Astrocyte of the cerebellum (primary cell): ENCODE results near the gene COL4A1.

ENCODE experiments used
- DNase-seq: peaks from one replicate; pipeline ENCODE4 v3.0.0-alpha.2; 2011; ENCODE audit warnings: low read depth
- H3K4me3 ChIP-seq: 2 replicates; pipeline ENCODE4 v1.5.1; 2011; ENCODE audit warnings: mild to moderate bottlenecking, low read depth, low read length, moderate library complexity
- in situ Hi-C: cut with HindIII; loops from 2 replicates; pipeline ENCODE4 v1.10.0; 2017; ENCODE audit warnings: low sequenced_read_pairs
- TF ChIP-seq, protein P1 (sequence below): IDR thresholded peaks from 2 replicates; pipeline ENCODE4 v1.5.1; 2012; ENCODE audit warnings: low read length, low read depth, moderate library complexity, mild to moderate bottlenecking; ENCODE audit errors: missing control alignments

COL4A1 gene

GRCh38 chr13:110129076-110129475, 177.9 kb downstream of the COL4A1 start:
- TF ChIP-seq, protein P1, sequence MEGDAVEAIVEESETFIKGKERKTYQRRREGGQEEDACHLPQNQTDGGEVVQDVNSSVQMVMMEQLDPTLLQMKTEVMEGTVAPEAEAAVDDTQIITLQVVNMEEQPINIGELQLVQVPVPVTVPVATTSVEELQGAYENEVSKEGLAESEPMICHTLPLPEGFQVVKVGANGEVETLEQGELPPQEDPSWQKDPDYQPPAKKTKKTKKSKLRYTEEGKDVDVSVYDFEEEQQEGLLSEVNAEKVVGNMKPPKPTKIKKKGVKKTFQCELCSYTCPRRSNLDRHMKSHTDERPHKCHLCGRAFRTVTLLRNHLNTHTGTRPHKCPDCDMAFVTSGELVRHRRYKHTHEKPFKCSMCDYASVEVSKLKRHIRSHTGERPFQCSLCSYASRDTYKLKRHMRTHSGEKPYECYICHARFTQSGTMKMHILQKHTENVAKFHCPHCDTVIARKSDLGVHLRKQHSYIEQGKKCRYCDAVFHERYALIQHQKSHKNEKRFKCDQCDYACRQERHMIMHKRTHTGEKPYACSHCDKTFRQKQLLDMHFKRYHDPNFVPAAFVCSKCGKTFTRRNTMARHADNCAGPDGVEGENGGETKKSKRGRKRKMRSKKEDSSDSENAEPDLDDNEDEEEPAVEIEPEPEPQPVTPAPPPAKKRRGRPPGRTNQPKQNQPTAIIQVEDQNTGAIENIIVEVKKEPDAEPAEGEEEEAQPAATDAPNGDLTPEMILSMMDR = no peak
- H3K4me3 ChIP-seq = no peak overlapping the region
- no peak for DNase-seq
- in situ Hi-C loops = no loop called here

DNA sequence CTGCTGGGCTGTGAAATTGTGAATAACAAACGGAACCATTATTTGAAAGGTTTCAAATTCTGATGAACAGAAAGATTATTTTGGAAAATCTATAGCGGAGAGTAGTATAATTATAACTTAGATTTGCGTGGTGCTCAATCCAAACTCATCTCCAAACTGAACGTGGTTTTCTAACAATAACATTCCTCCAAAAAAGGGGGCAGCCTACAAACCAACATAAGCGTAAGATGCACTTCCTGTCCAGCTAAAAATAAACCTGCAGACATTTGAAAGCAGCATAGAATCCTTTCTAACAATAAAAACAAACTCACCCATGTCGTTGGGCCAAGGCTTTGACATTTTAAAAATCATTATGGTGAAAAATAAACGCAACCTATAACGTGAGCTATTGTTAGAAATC, 178.4 kb downstream of the COL4A1 start:
- in situ Hi-C loops = no loop called here

GRCh38 chr13:110127986-110128511, 178.9 kb downstream of the COL4A1 start:
- in situ Hi-C loops = no loop called here
- TF ChIP-seq, protein P1 = no peak
- no peak for DNase-seq
- no peak overlapping the region for H3K4me3 ChIP-seq

More for the DNA sequence above, 178.4 kb downstream of the COL4A1 start:
- DNase-seq = no peak
- H3K4me3 ChIP-seq = no peak overlapping the region
- TF ChIP-seq, protein P1 = no peak

DNA sequence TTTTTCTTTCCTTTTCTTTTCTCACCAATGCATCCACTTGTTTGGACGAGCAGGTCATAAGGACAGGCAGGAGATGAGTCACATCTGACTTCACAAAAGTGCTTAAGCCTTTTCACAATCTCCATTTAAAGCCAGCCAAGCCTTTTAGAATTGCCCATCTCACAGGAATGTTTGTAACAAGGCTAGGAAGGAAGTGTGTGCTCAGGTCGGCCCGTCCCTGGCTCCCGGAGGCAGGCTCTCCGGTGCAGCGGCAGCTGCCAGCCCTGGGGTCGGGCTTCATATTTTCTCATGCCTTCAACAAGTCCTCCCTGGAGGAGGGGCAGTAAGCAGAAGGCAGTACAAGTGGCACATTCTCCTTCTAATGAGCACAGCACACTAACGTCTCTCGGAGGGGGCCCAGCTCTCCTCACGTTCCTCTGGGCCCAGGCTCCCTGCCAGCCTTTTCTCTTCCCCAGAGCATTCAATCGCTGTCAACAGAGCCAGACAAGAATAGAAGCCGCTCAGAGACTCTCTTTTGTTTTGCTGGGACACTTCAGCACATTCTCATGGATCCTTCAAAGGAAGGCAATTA, 180.5 kb downstream of the COL4A1 start:
- H3K4me3 ChIP-seq = no peak overlapping the region
- TF ChIP-seq, protein P1 = no peak
- in situ Hi-C loops = no loop called here
- peak; percentile 91 for DNase-seq

DNA sequence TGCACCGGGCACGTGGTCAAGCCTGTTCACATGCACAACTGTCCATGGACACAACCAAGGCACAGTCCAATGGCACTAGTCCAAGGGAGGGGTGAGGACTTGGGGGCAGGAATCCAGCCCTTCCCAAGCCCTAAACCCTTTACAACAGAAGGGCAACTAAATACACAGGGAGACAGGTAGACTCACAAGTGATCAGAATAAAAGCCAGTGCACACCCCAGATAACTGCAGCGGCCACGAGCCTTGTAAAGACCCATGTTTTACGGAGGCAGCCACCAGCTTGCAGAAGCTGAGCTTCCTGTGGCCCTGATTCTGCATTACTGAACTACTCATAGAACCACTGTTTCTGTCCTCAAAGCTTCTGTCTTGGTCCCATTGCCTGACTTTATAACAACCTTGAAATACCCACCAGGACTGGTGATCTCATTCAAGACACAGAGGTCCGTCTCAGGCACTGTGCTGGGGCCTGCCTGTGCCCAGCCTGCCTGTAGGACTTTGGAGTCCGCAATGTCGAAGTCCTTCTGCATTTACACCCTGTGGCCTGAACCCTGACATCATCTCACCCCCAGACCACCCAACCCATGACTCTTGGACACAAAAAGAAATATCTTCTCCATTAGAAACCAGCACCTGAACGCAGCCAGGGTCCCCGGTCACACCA, 181.2 kb downstream of the COL4A1 start:
- no peak for DNase-seq
- TF ChIP-seq, protein P1 = no peak
- no peak overlapping the region for H3K4me3 ChIP-seq
- in situ Hi-C loops = no loop called here

DNA sequence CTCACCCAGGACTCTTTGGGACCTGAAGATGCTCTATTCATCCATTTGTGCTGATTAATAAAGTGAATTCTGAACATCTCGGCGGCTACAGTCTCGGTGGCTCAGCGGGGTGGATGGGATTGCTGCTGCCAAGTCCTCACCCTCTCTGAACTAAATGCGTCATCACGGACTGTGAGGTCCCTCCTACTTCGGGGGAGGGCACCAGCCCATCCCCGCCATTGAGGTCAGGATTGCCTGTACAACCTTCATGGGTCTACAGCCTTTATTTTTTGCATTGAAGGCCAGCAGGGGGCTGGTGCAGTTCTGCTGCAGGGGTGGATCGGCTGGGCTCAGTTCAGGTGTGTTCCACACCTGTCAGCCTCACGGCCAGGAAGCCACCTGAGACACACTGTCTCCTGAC, 181.8 kb downstream of the COL4A1 start:
- TF ChIP-seq, protein P1 = no peak
- no peak overlapping the region for H3K4me3 ChIP-seq
- in situ Hi-C loops = no loop called here
- DNase-seq = no peak
